Panc1 (cell line): Measurements from ENCODE around the gene GTF2F1.

Experiments used
- CTCF ChIP-seq: fragments of 450-650 bp; IDR thresholded peaks from 2 replicates; pipeline ENCODE4 v1.5.1; 2017; ENCODE audit warnings: mild to moderate bottlenecking
- REST ChIP-seq, 2 experiments: IDR thresholded peaks; 2 replicates each; pipeline ENCODE4 v1.6.1; 2011 to 2012; ENCODE audit warnings: low read depth in 2 of 2, control low read depth in 1 of 2, low read length in 1 of 2, mild to moderate bottlenecking in 1 of 2, moderate library complexity in 1 of 2; ENCODE audit not compliant: insufficient read depth in 1 of 2

GRCh38 chr19:6376512-6377190 is 16.3 kb downstream of the GTF2F1 start:
- no peak for TF ChIP-seq CTCF
- no peak for TF ChIP-seq REST (IDR thresholded peaks at IDR 0.05; ENCODE audit: insufficient read depth in 1 of 2, low read depth in 2 of 2, low read length in 1 of 2)
